ENCODE data around the gene UGT2B11. TPM values are rescaled to one million over a fixed set of nuclear protein-coding genes. Genes with fewer than 3 reads are reported as not detected.
"Not testable (repeated sequence)": the region's sequence is repeated elsewhere in the genome, so short reads cannot be mapped to it uniquely, and the experiment has no call there.

UGT2B11 gene
- total RNA-seq, 4 donors from 2014 or later = 0.47 to 3.4 TPM; not detected in 2

GRCh38 chr4:69170233-69171134 lies 44.1 kb downstream of the UGT2B11 start:
- 21 to 40% methylated on average over 2 of the region's 2 CpGs for WGBS, 2 donors

GRCh38 chr4:69169171-69169570 lies 45.4 kb downstream of the UGT2B11 start:
- intact Hi-C loops (cut with DNase I; ENCODE audit: low total_unique reads); DNase-seq (ENCODE audit: low spot score in 2 of 2); H3K4me3 ChIP-seq (ENCODE audit: low read depth, poor library complexity, severe bottlenecking): not testable (repeated sequence)
- 77 to 92% methylated on average over 4 of the region's 4 CpGs for WGBS, 2 donors

More at GRCh38 chr4:69170233-69171134, 44.1 kb downstream of the UGT2B11 start:
- intact Hi-C loops (cut with DNase I; ENCODE audit: low total_unique reads); DNase-seq (ENCODE audit: low spot score in 2 of 2); H3K4me3 ChIP-seq (ENCODE audit: low read depth, poor library complexity, severe bottlenecking): not testable (repeated sequence)

GRCh38 chr4:69167300-69167699 lies 47.2 kb downstream of the UGT2B11 start:
- intact Hi-C loops (cut with DNase I; ENCODE audit: low total_unique reads) = no loop called here
- WGBS, 2 donors = 69 to 88% methylated on average over 2 of the region's 2 CpGs
- H3K4me3 ChIP-seq (ENCODE audit: low read depth, poor library complexity, severe bottlenecking) = no peak overlapping the region
- no peak for DNase-seq (ENCODE audit: low spot score in 2 of 2)
- TF ChIP-seq CTCF (IDR thresholded peaks at IDR 0.05) (no peak), POLR2A (IDR thresholded peaks at IDR 0.05) (no peak)

- DNase-seq (ENCODE audit: low spot score in 2 of 2); intact Hi-C loops (cut with DNase I; ENCODE audit: low total_unique reads); H3K4me3 ChIP-seq (ENCODE audit: low read depth, poor library complexity, severe bottlenecking): not testable (repeated sequence)
- 79% methylated on average over 4 of the region's 4 CpGs for WGBS, 2 donors
These were observed 48.2 kb downstream of the UGT2B11 start for GRCh38 chr4:69166376-69166775.

- H3K4me3 ChIP-seq (ENCODE audit: low read depth, poor library complexity, severe bottlenecking); intact Hi-C loops (cut with DNase I; ENCODE audit: low total_unique reads): not testable (repeated sequence)
- WGBS, 2 donors = 79 to 89% methylated on average over 1 of the region's 1 CpG
These were observed 48.8 kb downstream of the UGT2B11 start for GRCh38 chr4:69165707-69166106.

GRCh38 chr4:69156913-69157312 lies 57.6 kb downstream of the UGT2B11 start:
- intact Hi-C loops (cut with DNase I; ENCODE audit: low total_unique reads) = no loop called here
- 74 to 89% methylated on average over 2 of the region's 2 CpGs for WGBS, 2 donors
- H3K4me3 ChIP-seq (ENCODE audit: low read depth, poor library complexity, severe bottlenecking) = no peak overlapping the region
- no peak for DNase-seq (ENCODE audit: low spot score in 2 of 2)
- TF ChIP-seq CTCF (IDR thresholded peaks at IDR 0.05) (no peak), POLR2A (IDR thresholded peaks at IDR 0.05) (no peak)

More at GRCh38 chr4:69165707-69166106, 48.8 kb downstream of the UGT2B11 start:
- not testable (repeated sequence) for DNase-seq (ENCODE audit: low spot score in 2 of 2)

GRCh38 chr4:69154021-69154420 lies 60.5 kb downstream of the UGT2B11 start:
- WGBS, 2 donors = 83 to 91% methylated on average over 4 of the region's 4 CpGs
- H3K4me3 ChIP-seq (ENCODE audit: low read depth, poor library complexity, severe bottlenecking) = no peak overlapping the region
- DNase-seq (ENCODE audit: low spot score in 2 of 2) = no peak
- TF ChIP-seq POLR2A (IDR thresholded peaks at IDR 0.05) = no peak
- TF ChIP-seq CTCF (IDR thresholded peaks at IDR 0.05) = no peak
- intact Hi-C loops (cut with DNase I; ENCODE audit: low total_unique reads) = no loop called here

Other genes starting within 250 kb of the UGT2B11 start
- gene UGT2B7, start 118.3 kb downstream of the UGT2B11 start, total RNA-seq = 1 to 10 TPM in 1 of 4 donors, under 1 TPM in 3; 0.25 to 1.9 (median 0.56) TPM
- under 1 TPM in 1 of 4 donors, not detected in 3; 0.13 TPM for gene UGT2B28, start 65.7 kb upstream of the UGT2B11 start, total RNA-seq